NCI-H187 (cell line): ENCODE results near the gene PIGM.
A peak's percentile ranks its signal among the peaks of the same experiment; 100 is the strongest.

Source experiments
- DNase-seq, 2 experiments: peaks; one replicate each; lab custom pipeline; 2025; lab: John Stamatoyannopoulos, UW

Gene PIGM

GRCh38 chr1:160022330-160023310, 9.2 kb downstream of the PIGM start:
- DNase-seq = no peak

- no peak for DNase-seq
These were observed 10.3 kb downstream of the PIGM start for GRCh38 chr1:160021376-160022074.

DNA sequence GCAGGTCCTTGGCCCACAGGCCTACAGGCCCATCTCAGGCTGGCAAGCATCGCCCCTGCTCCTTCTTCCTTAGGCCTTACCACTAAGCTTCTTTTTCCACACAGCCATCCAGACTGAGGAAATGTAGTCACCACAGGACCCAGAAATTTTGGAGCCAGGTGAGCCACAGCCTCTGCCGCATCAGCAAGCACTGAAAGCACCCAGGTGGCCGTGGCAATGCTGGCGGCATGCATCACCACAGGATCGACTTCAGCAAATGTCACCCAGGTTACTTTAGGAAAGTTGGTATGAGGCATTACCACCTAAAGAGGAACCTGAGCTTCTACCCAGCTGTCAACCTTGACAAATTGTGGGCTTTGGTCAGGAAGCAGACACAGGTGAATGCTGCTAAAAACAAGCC, 11.6 kb downstream of the PIGM start:
- no peak for DNase-seq

- no peak for DNase-seq
These were observed 12.9 kb downstream of the PIGM start for GRCh38 chr1:160018900-160019299.

DNA sequence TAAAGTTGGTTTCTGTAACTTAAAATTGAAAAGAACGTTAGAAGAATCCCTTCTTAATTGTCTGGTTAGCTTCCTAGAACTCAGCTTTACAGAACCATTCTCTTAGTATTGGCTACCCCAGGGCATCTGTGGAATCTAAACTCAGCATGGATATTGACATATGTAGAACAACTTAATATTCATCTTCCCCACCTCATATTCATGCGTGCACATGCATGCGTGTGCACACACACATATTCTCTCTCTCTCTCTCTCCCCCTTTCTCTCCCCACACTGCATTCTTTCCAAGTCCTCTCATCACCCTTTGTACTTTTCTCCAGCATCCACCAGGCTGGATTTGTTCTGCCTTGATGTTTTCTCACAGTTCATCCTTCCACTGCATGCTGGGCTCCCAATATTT, 13.4 kb downstream of the PIGM start:
- DNase-seq = no peak

- DNase-seq = no peak
These were observed 14.2 kb downstream of the PIGM start for GRCh38 chr1:160017592-160017991.

- DNase-seq = no peak
These were observed 20.0 kb downstream of the PIGM start for GRCh38 chr1:160011781-160012180.

GRCh38 chr1:160009801-160010200, 22.0 kb downstream of the PIGM start:
- no peak for DNase-seq

DNA sequence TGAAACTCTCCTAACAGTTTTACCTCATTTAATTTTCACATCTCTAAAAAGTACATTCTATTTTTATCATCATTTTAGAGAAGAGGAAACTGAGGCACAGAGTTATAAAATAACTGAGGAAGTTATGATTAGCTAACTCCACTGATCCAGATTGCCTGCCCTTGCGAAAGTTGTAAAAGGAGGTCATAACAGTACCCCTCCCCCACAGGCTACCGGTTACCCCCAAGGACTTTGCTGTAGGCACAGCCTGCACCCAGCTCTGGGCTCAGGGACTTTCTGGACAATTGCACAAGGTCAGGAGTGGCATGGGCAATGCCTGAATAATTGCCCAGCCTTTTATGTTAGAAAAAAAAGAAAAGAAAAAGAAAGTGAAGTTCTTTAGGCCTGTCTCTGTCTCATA, 22.7 kb downstream of the PIGM start:
- no peak for DNase-seq

- DNase-seq = no peak
These were observed 24.1 kb downstream of the PIGM start for GRCh38 chr1:160007577-160008200.

- peak; percentile 40 to 72 for DNase-seq
These were observed 25.4 kb downstream of the PIGM start for GRCh38 chr1:160006312-160006940.

DNA sequence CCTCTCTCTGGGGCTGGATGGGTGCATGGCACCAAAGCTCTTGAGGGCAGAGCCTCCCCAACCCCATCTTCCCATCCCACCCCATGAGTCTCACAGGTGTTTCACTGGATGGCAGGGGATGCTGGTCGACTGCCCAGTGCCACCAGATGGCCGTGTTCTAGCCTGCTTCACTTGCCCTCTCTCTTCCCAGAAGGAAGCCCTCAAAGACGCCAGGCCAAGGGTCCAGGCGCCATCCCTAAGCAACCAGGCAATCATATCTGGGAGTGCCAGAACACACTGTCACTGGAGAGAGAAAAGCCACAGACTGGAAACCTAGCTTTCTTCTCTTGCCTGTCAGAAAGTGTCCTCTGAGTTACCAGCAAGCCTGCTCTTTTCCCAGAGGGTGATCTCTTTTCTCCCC, 26.7 kb downstream of the PIGM start:
- no peak for DNase-seq

GRCh38 chr1:160004425-160004824, 27.4 kb downstream of the PIGM start:
- no peak for DNase-seq

DNA sequence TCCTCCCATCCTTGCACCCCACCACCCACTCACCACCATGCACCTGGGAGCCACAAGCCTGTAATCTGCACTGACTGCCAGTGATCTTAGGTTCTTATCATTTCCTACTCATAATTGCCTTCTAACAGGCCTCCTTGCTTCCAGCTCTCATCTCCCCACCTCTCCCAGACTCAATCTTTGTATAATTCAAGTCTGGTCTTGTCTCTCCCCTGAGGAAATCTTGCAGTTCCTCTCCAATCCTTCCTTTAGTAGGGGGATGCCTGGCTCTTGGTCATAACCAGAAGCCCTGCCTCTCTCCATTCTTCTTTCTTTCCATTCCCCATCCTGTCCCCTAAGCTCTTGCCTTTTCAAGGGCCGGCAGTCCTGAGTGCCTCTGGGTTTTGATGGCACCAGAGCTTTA, 27.8 kb downstream of the PIGM start:
- no peak for DNase-seq

DNA sequence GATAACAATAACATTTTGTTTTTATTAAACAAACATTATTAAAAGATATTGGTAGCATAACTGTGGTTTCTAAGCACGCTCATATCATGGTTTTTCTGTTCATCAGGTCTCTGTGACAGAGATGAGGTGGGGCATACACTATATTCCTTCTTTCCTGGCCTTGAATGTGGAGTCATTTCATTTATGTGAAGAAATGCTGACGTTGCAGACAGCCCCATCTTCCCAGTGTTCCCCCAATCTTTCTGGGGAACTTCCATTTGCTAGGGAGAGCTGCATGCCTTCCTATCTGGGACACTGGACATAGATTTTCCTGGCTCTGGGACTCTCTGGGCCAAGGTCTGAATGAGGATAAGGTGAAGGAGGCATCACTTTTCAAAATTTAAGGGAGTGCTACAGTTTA, 30.4 kb downstream of the PIGM start:
- DNase-seq = no peak

- no peak for DNase-seq
These were observed 32.6 kb downstream of the PIGM start for GRCh38 chr1:159999204-159999603.

DNA sequence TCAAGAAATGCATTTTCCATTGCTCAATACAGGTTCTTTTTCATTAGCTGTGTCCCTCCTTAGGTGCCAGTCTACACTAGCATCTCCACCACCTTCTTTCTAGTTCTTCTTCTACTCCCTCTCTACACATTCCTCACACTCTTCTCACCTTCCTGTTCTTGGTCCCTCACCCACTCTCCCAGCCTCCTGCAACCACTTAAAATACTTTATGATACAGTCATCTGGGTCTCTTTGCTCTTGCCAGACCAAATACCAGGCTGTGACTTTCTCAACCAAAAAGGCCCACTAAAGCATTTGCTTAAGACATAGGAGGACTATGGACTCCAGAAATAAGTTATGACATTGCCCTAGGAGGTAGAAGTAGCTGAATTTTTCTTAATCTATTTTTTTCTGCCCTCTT, 35.1 kb downstream of the PIGM start:
- DNase-seq = no peak

GRCh38 chr1:159994896-159995295, 36.9 kb downstream of the PIGM start:
- no peak for DNase-seq

DNA sequence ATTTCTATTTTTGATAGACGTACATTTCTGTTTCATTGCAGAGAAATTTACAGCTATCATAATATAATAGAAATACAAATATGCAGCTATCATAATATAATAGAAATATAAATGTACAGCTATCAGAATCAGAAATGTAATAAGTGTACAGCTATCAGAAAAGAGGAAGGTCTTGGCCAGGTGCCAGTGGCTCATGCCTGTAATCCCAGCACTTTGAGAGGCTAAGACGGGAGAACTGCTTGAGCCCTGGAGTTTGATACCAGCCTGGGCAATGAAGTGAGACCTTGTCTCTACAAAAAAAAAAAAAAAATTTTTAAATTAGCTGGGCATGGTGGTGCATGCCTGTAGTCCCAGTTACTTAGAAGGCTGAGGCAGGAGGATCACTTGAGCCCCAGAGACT, 37.9 kb downstream of the PIGM start:
- DNase-seq = no peak

DNA sequence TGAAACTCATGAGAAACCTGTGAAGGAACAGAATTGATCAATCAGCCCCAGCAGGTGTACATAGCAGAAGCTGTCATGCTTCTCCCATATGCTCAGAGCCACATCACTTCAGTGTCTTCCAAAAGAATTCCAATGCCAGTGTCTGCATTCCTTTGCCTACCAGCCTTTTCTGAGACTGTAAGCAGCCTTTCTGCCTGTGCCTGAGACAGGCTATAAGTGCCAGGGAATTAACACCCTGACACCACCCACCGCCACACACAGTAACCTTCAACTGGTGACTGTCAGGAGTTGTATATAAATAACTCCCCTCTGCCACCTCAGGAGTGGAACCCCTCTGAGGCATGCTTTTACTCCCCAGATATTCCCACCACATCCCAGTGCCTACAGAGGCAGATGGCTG, 39.6 kb downstream of the PIGM start:
- DNase-seq = no peak

DNA sequence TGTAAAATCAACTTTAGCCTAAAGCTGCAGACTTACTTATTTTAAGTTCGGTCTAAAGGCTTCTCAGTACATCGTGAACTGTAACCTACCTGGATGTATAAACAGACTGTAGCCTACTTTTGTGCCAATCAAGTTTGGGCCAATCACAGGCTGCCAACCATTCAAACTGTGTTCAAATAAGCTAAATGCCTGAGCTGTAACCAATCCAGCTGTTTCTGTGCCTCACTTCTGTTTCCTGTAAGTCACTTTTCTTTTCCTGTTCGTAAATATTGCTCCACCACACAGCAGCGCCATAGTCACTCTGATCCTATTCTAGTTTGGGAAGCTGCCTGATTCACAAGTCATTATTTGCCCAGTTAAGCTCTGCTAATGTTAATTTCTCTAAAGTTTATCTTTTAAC, 40.3 kb downstream of the PIGM start:
- DNase-seq = no peak

- no peak for DNase-seq
These were observed 41.8 kb downstream of the PIGM start for GRCh38 chr1:159990005-159990404.
